GM12878 (cell line): Measurements from ENCODE around the gene PLEKHH2. TPM values are rescaled to one million over a fixed set of nuclear protein-coding genes. Genes with fewer than 3 reads are reported as not detected.

Experiments used
- ATAC-seq: fragments of 200-7000 bp; cut with Tn5 transposase; 3 replicates; pipeline ENCODE4 v1.9.1; 2020; ENCODE audit warnings: mild to moderate bottlenecking, moderate library complexity
- BruUV-seq: library from RNA; stranded (reverse); fragments of 400-500 nt; replicated peaks from 2 replicates; lab custom pipeline; 2021; lab: Mats Ljungman, UMichigan
- CTCF ChIA-PET: fragments of 300-600 bp; sonication (Branson Sonifier 250); formaldehyde crosslinking; extraction: SDS; loops from one replicate; lab custom pipeline; 2021; ENCODE audit warnings: inconsistent platforms; lab: Yijun Ruan, JAX
- POLR2A ChIA-PET: fragments of 350-600 bp; formaldehyde crosslinking; extraction: SDS; loops from one replicate; lab custom pipeline; 2021; ENCODE audit warnings: inconsistent platforms; lab: Charles Lee
- RAD21 ChIA-PET: fragments of 300-600 bp; sonication (Branson Sonifier 250); formaldehyde crosslinking; loops from one replicate; lab custom pipeline; 2023; ENCODE audit warnings: antibody characterized with exemption; ENCODE audit not compliant: unreplicated experiment; lab: Charles Lee
- SMC1A ChIA-PET: fragments of 300-600 bp; sonication (Branson Sonifier 250); formaldehyde crosslinking; loops from one replicate; lab custom pipeline; 2023; ENCODE audit not compliant: unreplicated experiment, uncharacterized antibody; lab: Charles Lee
- DNase-seq: peaks from one replicate; pipeline ENCODE4 v3.0.0-alpha.2; 2011; ENCODE audit warnings: low read depth, low spot score
- FAIRE-seq: peaks from 3 replicates; lab custom pipeline; 2011; peaks lifted over from hg19 to GRCh38; lab: Jason Lieb, UNC
- H2AFZ ChIP-seq: 2 replicates; pipeline ENCODE4 v1.6.0; 2011; ENCODE audit warnings: low read depth, low read length, control low read depth; ENCODE audit not compliant: control insufficient read depth
- H3K27ac ChIP-seq: 2 replicates; pipeline ENCODE4 v1.5.1; 2011; ENCODE audit warnings: control low read depth; ENCODE audit not compliant: control insufficient read depth, insufficient read depth
- H3K27me3 ChIP-seq, 2 experiments: replicated peaks in 1 of 2; 2 replicates each; pipeline versions ENCODE4 v1.6.0 to v1.6.1; 2011; ENCODE audit warnings: low read length in 1 of 2; ENCODE audit not compliant: control insufficient read depth in 2 of 2, insufficient read depth in 2 of 2
- H3K36me3 ChIP-seq, 2 experiments: 2 replicates each; pipeline ENCODE4 v1.5.1; 2011; ENCODE audit warnings: low read length in 1 of 2; ENCODE audit not compliant: control insufficient read depth in 2 of 2, insufficient read depth in 2 of 2
- H3K4me1 ChIP-seq: 2 replicates; pipeline ENCODE4 v1.6.1; 2011; ENCODE audit warnings: mild to moderate bottlenecking, low read length, moderate library complexity, mixed read lengths; ENCODE audit not compliant: control insufficient read depth, insufficient read depth
- H3K4me2 ChIP-seq: 2 replicates; pipeline ENCODE4 v1.6.0; 2011; ENCODE audit warnings: control low read depth; ENCODE audit not compliant: control insufficient read depth, insufficient read depth
- H3K4me3 ChIP-seq: fragments of 200-600 bp; sonication (generic); 2 replicates; pipeline ENCODE4 v1.5.1; 2016
- H3K79me2 ChIP-seq: 2 replicates; pipeline ENCODE4 v1.6.0; 2011; ENCODE audit warnings: low read length; ENCODE audit not compliant: control insufficient read depth, insufficient read depth
- H3K9ac ChIP-seq: 2 replicates; pipeline ENCODE4 v1.8.0; 2011; ENCODE audit warnings: low read length, control low read depth, mixed read lengths; ENCODE audit not compliant: control insufficient read depth, insufficient read depth
- H3K9me3 ChIP-seq: replicated peaks from 3 replicates; pipeline ENCODE4 v1.5.1; 2011; ENCODE audit warnings: mild to moderate bottlenecking, low read length; ENCODE audit not compliant: control insufficient read depth, insufficient read depth
- H4K20me1 ChIP-seq: 2 replicates; pipeline ENCODE4 v1.6.0; 2011; ENCODE audit not compliant: control insufficient read depth, insufficient read depth
- BCL11A ChIP-seq: IDR thresholded peaks from 2 replicates; pipeline ENCODE4 v1.6.1; 2011; ENCODE audit warnings: low read depth, low read length
- BMI1 ChIP-seq: fragments of 450-650 bp; IDR thresholded peaks from 2 replicates; pipeline ENCODE4 v1.6.1; 2016; ENCODE audit warnings: mild to moderate bottlenecking, moderate library complexity, borderline replicate concordance
- CTCF ChIP-seq, 3 experiments: IDR thresholded peaks in 2 of 3; conservative IDR thresholded peaks in 1 of 3; 2 replicates each; pipeline ENCODE4 v1.5.1; 2011; ENCODE audit warnings: low read depth in 3 of 3, low read length in 3 of 3, mild to moderate bottlenecking in 3 of 3, control low read depth in 2 of 3, moderate library complexity in 2 of 3, inconsistent platforms in 1 of 3, mixed read lengths in 1 of 3; ENCODE audit not compliant: control insufficient read depth in 2 of 3, insufficient read depth in 1 of 3; ENCODE audit errors: extremely low read depth in 1 of 3
- KDM1A ChIP-seq: fragments of 200-600 bp; sonication (generic); IDR thresholded peaks from 2 replicates; pipeline ENCODE4 v1.6.1; 2016; ENCODE audit warnings: borderline replicate concordance
- MAX ChIP-seq: IDR thresholded peaks from 2 replicates; pipeline ENCODE4 v1.6.1; 2012; ENCODE audit warnings: low read depth, low read length, improper control_type of control experiment
- MXI1 ChIP-seq: fragments of 150-350 bp; IDR thresholded peaks from 2 replicates; pipeline ENCODE4 v1.6.1; 2011; ENCODE audit warnings: low read depth, mild to moderate bottlenecking, inconsistent platforms, low read length, improper control_type of control experiment
- MYB ChIP-seq: fragments of 150-350 bp; IDR thresholded peaks from 2 replicates; pipeline ENCODE4 v1.6.1; 2014; ENCODE audit warnings: mild to moderate bottlenecking, low read depth, low read length, borderline replicate concordance
- NRF1 ChIP-seq: conservative IDR thresholded peaks from 2 replicates; pipeline ENCODE4 v1.6.1; 2011; ENCODE audit warnings: mild to moderate bottlenecking, low read depth, low read length, improper control_type of control experiment
- RB1 ChIP-seq: fragments of 450-650 bp; formaldehyde crosslinking; IDR thresholded peaks from 2 replicates; pipeline ENCODE4 v1.6.1; 2017; ENCODE audit warnings: mild to moderate bottlenecking, borderline replicate concordance
- TARDBP ChIP-seq: IDR thresholded peaks from 2 replicates; pipeline ENCODE4 v1.6.1; 2016; ENCODE audit warnings: borderline replicate concordance
- ZNF207 ChIP-seq: fragments of 450-650 bp; IDR thresholded peaks from 2 replicates; pipeline ENCODE4 v1.6.1; 2014; ENCODE audit warnings: antibody characterized with exemption, mild to moderate bottlenecking, borderline replicate concordance
- WGBS: methylation state at CpG from one replicate; pipeline ENCODE4 v1.1.6; 2016; ENCODE audit warnings: low lambda C conversion rate; ENCODE audit not compliant: insufficient replicate concordance, insufficient coverage; ENCODE audit errors: missing lambda C conversion rate; 5-methylcytosine and 5-hydroxymethylcytosine counted together
- in situ Hi-C: fragments of 300-500 bp; cut with MboI; formaldehyde crosslinking; loops from 9 replicates; pipeline ENCODE4 v1.14.3; 2018; ENCODE audit warnings: mixed read lengths
- intact Hi-C: fragments of 100-400 bp; cut with micrococcal nuclease; formaldehyde crosslinking; loops from one replicate; pipeline ENCODE4 v1.14.2; 2022; ENCODE audit not compliant: unreplicated experiment
- polyA plus RNA-seq, 11 experiments: library from polyadenylated mRNA; depleted of rRNA in 4 of 11; unstranded in 6 of 11; stranded (reverse) in 5 of 11; fragments of >200 nt; fragmentation: Nextera tagmentation in 4 of 11; fragmentation: Illumina TruSeq in 1 of 11; extraction: Ambion mirVana in 4 of 11; extraction: Trizol in 1 of 11; gene quantifications; 1 replicate in 1 of 11; 2 replicates in 10 of 11; pipeline versions ENCODE4 v1.2.1 to v1.2.3, GENCODE V29; 2011 to 2016; ENCODE audit warnings: inconsistent platforms in 2 of 11, missing spikeins in 2 of 11, low read depth in 1 of 11
- total RNA-seq, 4 experiments: library from RNA; depleted of rRNA in 3 of 4; stranded (reverse); fragments of >200 nt in 3 of 4; fragmentation: Illumina TruSeq in 1 of 4; extraction: Trizol in 1 of 4; gene quantifications; 2 replicates each; pipeline versions ENCODE4 v1.2.1 to v1.2.3, GENCODE V29; 2013 to 2021

PLEKHH2 gene
- total and polyA plus RNA-seq, 10 of the 15 experiments (the other 5 are each of a cell fraction or from before 2014, with no cell fraction given): not detected

GRCh38 chr2:43796206-43796605 is 159.1 kb downstream of the PLEKHH2 start:
- Histone ChIP-seq H3K9me3 (no peaks in the 10 kb centered on the region), H3K4me1 (no peaks in the 10 kb centered on the region), H3K27me3 (no peaks in the 10 kb centered on the region), H3K4me3 (no peak overlapping the region), H3K9ac (no peak overlapping the region), H3K36me3 (no peaks in the 10 kb centered on the region; a peak in 1 of 4 replicates), H3K4me2 (no peak overlapping the region), H2AFZ (no peak overlapping the region), H3K79me2 (no peaks in the 10 kb centered on the region), H4K20me1 (no peaks in the 10 kb centered on the region), H3K27ac (no peak overlapping the region)
- WGBS: 94% methylated on average over 1 of the region's 1 CpG
- SMC1A ChIA-PET: interaction anchor here (0.6 kb wide), 1 partner anchor 136 kb away, joined by 4 read pairs; no protein-coding TSS in a partner anchor
- no peak for TF ChIP-seq BCL11A
- no peak for TF ChIP-seq NRF1
- no peak for TF ChIP-seq MAX
- no peak for TF ChIP-seq MYB
- TF ChIP-seq MXI1: no peak
- TF ChIP-seq TARDBP: no peak
- no peak for TF ChIP-seq RB1
- no TSS peak for BruUV-seq
- CTCF ChIA-PET: interaction anchor here (0.7 to 1.2 kb wide), 3 partner anchors 9 to 198 kb away, joined by 3 read pairs; no protein-coding TSS in a partner anchor
- no peak for DNase-seq
- ATAC-seq: no peak
- no peak for FAIRE-seq
- RAD21 ChIA-PET: no interaction called here
- intact Hi-C loops: no loop called here
- in situ Hi-C loops: no loop called here
- POLR2A ChIA-PET: interaction anchor here (1.6 kb wide), 1 partner anchor 22 kb away, joined by 6 read pairs; the partner anchor contains the start of gene DYNC2LI1

GRCh38 chr2:43798300-43798699 is 161.2 kb downstream of the PLEKHH2 start:
- DNase-seq (no peak), FAIRE-seq (peak; percentile 35), ATAC-seq (peak; percentile 50)
- 60% methylated on average over 4 of the region's 4 CpGs for WGBS
- H3K79me2 ChIP-seq: no peaks in the 10 kb centered on the region
- no peak overlapping the region for H3K9ac ChIP-seq
- CTCF ChIA-PET: interaction anchor here (1.0 to 1.8 kb wide), 2 partner anchors 12 to 79 kb away, joined by 3 to 4 read pairs; no protein-coding TSS in a partner anchor
- no peaks in the 10 kb centered on the region for H4K20me1 ChIP-seq
- POLR2A ChIA-PET: no interaction called here
- BruUV-seq: no TSS peak
- no peak overlapping the region for H3K4me3 ChIP-seq
- H3K9me3 ChIP-seq: no peaks in the 10 kb centered on the region
- H3K4me1 ChIP-seq: no peaks in the 10 kb centered on the region
- H3K27ac ChIP-seq: no peak overlapping the region
- SMC1A ChIA-PET: interaction anchor here (1.3 kb wide), 1 partner anchor 8 kb away, joined by 3 read pairs; no protein-coding TSS in a partner anchor
- intact Hi-C loops (no loop called here), in situ Hi-C loops (no loop called here)
- no peaks in the 10 kb centered on the region for H3K27me3 ChIP-seq
- H3K36me3 ChIP-seq: no peaks in the 10 kb centered on the region; a peak in 1 of 4 replicates
- H2AFZ ChIP-seq: peak overlapping the region; percentile 17; the same call in 1 of the 2 replicates
- TF ChIP-seq MAX (no peak), KDM1A (no peak), CTCF (IDR thresholded peaks at IDR 0.05 in 2 of 3, conservative IDR thresholded peaks at IDR 0.05 in 1 of 3; ENCODE audit: control insufficient read depth in 2 of 3, extremely low read depth in 1 of 3, insufficient read depth in 1 of 3, low read depth in 3 of 3, low read length in 3 of 3) (peak; percentile 13 to 27 (median 15); a peak in 1 of 6 replicates), BMI1 (no peak), ZNF207 (no peak)
- H3K4me2 ChIP-seq: no peak overlapping the region
- RAD21 ChIA-PET: no interaction called here
